MCF 10A (cell line): Measurements from ENCODE around the gene SPAG6. TPM values are rescaled to one million over a fixed set of nuclear protein-coding genes. Genes with fewer than 3 reads are reported as not detected.

Experiments used
- BruUV-seq: library from RNA; stranded (reverse); fragments of 400-500 nt; replicated peaks from 2 replicates; lab custom pipeline; 2021; lab: Mats Ljungman, UMichigan
- CTCF ChIA-PET: fragments of 300-600 bp; sonication (Branson Sonifier 250); formaldehyde crosslinking; extraction: SDS; loops from one replicate; lab custom pipeline; 2021; ENCODE audit warnings: antibody characterized with exemption, inconsistent platforms; lab: Yijun Ruan, JAX
- POLR2A ChIA-PET: fragments of 300-600, 350-650 bp; sonication (Branson Sonifier 250); formaldehyde crosslinking; extraction: SDS; loops from one replicate; lab custom pipeline; 2020; ENCODE audit warnings: antibody characterized with exemption, inconsistent platforms; lab: Yijun Ruan, JAX
- DNase-seq: peaks from one replicate; pipeline ENCODE4 v3.0.0-alpha.2; 2018; ENCODE audit not compliant: unreplicated experiment
- H3K27ac Mint-ChIP-seq: one replicate; pipeline ENCODE4 v1.8.0; 2022; ENCODE audit warnings: mild to moderate bottlenecking, low read depth, mixed read lengths; ENCODE audit not compliant: unreplicated experiment
- H3K27me3 Mint-ChIP-seq: one replicate; pipeline ENCODE4 v1.8.0; 2022; ENCODE audit warnings: mixed read lengths; ENCODE audit not compliant: insufficient read depth, unreplicated experiment
- H3K36me3 Mint-ChIP-seq: one replicate; pipeline ENCODE4 v1.8.0; 2022; ENCODE audit warnings: mild to moderate bottlenecking, moderate library complexity, mixed read lengths; ENCODE audit not compliant: insufficient read depth, unreplicated experiment
- H3K4me1 Mint-ChIP-seq: one replicate; pipeline ENCODE4 v1.8.0; 2022; ENCODE audit warnings: mixed read lengths; ENCODE audit not compliant: insufficient read depth, unreplicated experiment
- H3K4me3 Mint-ChIP-seq: one replicate; pipeline ENCODE4 v1.8.0; 2022; ENCODE audit warnings: mild to moderate bottlenecking, moderate library complexity, mixed read lengths; ENCODE audit not compliant: unreplicated experiment
- H3K9me3 Mint-ChIP-seq: one replicate; pipeline ENCODE4 v1.8.0; 2022; ENCODE audit warnings: mixed read lengths; ENCODE audit not compliant: unreplicated experiment
- CTCF ChIP-seq: fragments of 200-600 bp; IDR thresholded peaks from one replicate; pipeline ENCODE4 v1.8.0; 2022; ENCODE audit warnings: antibody characterized with exemption, mild to moderate bottlenecking; ENCODE audit not compliant: unreplicated experiment
- intact Hi-C: fragments of 100-400 bp; cut with micrococcal nuclease; formaldehyde crosslinking; loops from 2 replicates; pipeline ENCODE4 v1.14.1; 2022
- total RNA-seq: library from RNA; stranded (reverse); gene quantifications from 2 replicates; pipeline ENCODE4 v1.2.3, GENCODE V29; 2022

Gene SPAG6
- total RNA-seq, 1 experiment from 2014 or later = not detected

GRCh38 chr10:22314852-22315251 is 30.4 kb upstream of the SPAG6 start:
- Mint-ChIP-seq H3K9me3 (no peaks in the 10 kb centered on the region), H3K27me3 (no peaks in the 10 kb centered on the region), H3K4me1 (peaks cover 12% of the 10 kb centered on the region), H3K27ac (peak overlapping the region; percentile 84), H3K36me3 (no peaks in the 10 kb centered on the region), H3K4me3 (peak overlapping the region; percentile 85)
- BruUV-seq = no TSS peak
- TF ChIP-seq CTCF = no peak
- intact Hi-C loops = loop anchor here (5.0 kb wide), 1 partner anchor 112 kb away; no protein-coding TSS in a partner anchor
- POLR2A ChIA-PET = interaction anchor here (0.5 to 8.0 kb wide), 15 partner anchors 8 to 787 kb away, joined by 3 to 239 read pairs (median 8); partner anchors contain the start of gene DNAJC1
- DNase-seq = peak; percentile 72
- CTCF ChIA-PET = interaction anchor here (1.0 to 3.0 kb wide), 4 partner anchors 26 to 326 kb away, joined by 3 to 10 read pairs (median 6); partner anchors contain the start of gene DNAJC1

GRCh38 chr10:22315455-22316285 is 29.6 kb upstream of the SPAG6 start:
- ChIA-PET CTCF (interaction anchor here (0.6 to 3.0 kb wide), 11 partner anchors 15 to 674 kb away, joined by 3 to 15 read pairs (median 3); partner anchors contain the start of gene DNAJC1), POLR2A (interaction anchor here (0.5 to 8.0 kb wide), 34 partner anchors 9 to 795 kb away, joined by 3 to 239 read pairs (median 5); partner anchors contain the start of gene DNAJC1)
- Mint-ChIP-seq H3K4me3 (peak overlapping the region; percentile 85), H3K36me3 (no peaks in the 10 kb centered on the region), H3K4me1 (peaks cover 16% of the 10 kb centered on the region), H3K9me3 (no peaks in the 10 kb centered on the region), H3K27ac (peak overlapping the region; percentile 84), H3K27me3 (no peaks in the 10 kb centered on the region)
- no peak for DNase-seq
- intact Hi-C loops = loop anchor here (1.0 to 5.0 kb wide), 4 partner anchors 69 to 313 kb away; partner anchors contain the start of gene DNAJC1
- no peak for TF ChIP-seq CTCF
- BruUV-seq = TSS peak; percentile 69

GRCh38 chr10:22316286-22317075 is 28.8 kb upstream of the SPAG6 start, which contains the start of gene COMMD3:
TSS of gene COMMD3 (plus strand) at chr10:22316388. CDS start at chr10:22316418, 30 bp downstream.
- intact Hi-C loops = loop anchor here (1.0 to 5.0 kb wide), 4 partner anchors 70 to 314 kb away; partner anchors contain the start of gene DNAJC1
- no peak for TF ChIP-seq CTCF
- POLR2A ChIA-PET = interaction anchor here (0.5 to 8.0 kb wide), 34 partner anchors 10 to 795 kb away, joined by 3 to 239 read pairs (median 5); partner anchors contain the start of genes DNAJC1 and SKIDA1
- CTCF ChIA-PET = interaction anchor here (0.6 to 3.0 kb wide), 13 partner anchors 14 to 820 kb away, joined by 3 to 15 read pairs (median 3); partner anchors contain the start of gene DNAJC1
- Mint-ChIP-seq H3K27ac (peak within 1 kb of the TSS; percentile 84), H3K4me3 (peak within 1 kb of the TSS; percentile 85), H3K27me3 (no peaks in the 10 kb centered on the region), H3K36me3 (no peaks in the 10 kb centered on the region), H3K4me1 (peaks cover 16% of the 10 kb centered on the region), H3K9me3 (no peaks in the 10 kb centered on the region)
- DNase-seq = peak; percentile 86
- no TSS peak for BruUV-seq
